AG09309 (cell line): ENCODE results near the gene APBB2.

Source experiments
- DNase-seq: peaks from one replicate; pipeline ENCODE4 v3.0.0-alpha.2; 2010; ENCODE audit warnings: low read depth
- H3K4me3 ChIP-seq: 2 replicates; pipeline ENCODE4 v1.5.1; 2011; ENCODE audit warnings: mild to moderate bottlenecking, low read depth, low read length, moderate library complexity; ENCODE audit not compliant: control insufficient read depth
- CTCF ChIP-seq: IDR thresholded peaks from 2 replicates; pipeline ENCODE4 v1.5.1; 2011; ENCODE audit warnings: mild to moderate bottlenecking, low read depth, low read length, inconsistent platforms; ENCODE audit not compliant: insufficient read depth, control insufficient read depth; ENCODE audit errors: missing control alignments

The APBB2 gene

GRCh38 chr4:41204400-41204978, 9.9 kb downstream of the APBB2 start:
- DNase-seq = no peak

GRCh38 chr4:41203841-41204240, 10.5 kb downstream of the APBB2 start:
- no peak for DNase-seq
- H3K4me3 ChIP-seq = no peak overlapping the region
- no peak for TF ChIP-seq CTCF

More at GRCh38 chr4:41204400-41204978, 9.9 kb downstream of the APBB2 start:
- no peak overlapping the region for H3K4me3 ChIP-seq
- no peak for TF ChIP-seq CTCF

GRCh38 chr4:41202820-41203568, 11.3 kb downstream of the APBB2 start:
- H3K4me3 ChIP-seq = no peak overlapping the region
- no peak for TF ChIP-seq CTCF
- DNase-seq = no peak

- no peak for TF ChIP-seq CTCF
- H3K4me3 ChIP-seq = no peak overlapping the region
- no peak for DNase-seq
Measured at GRCh38 chr4:41202356-41202755, 12.0 kb downstream of the APBB2 start.

- no peak for DNase-seq
- no peak overlapping the region for H3K4me3 ChIP-seq
- TF ChIP-seq CTCF = no peak
Measured at GRCh38 chr4:41200486-41201017, 13.8 kb downstream of the APBB2 start.

- no peak for DNase-seq
- TF ChIP-seq CTCF = no peak
- no peak overlapping the region for H3K4me3 ChIP-seq
Measured at GRCh38 chr4:41199788-41200187, 14.6 kb downstream of the APBB2 start.

- no peak for DNase-seq
- no peak overlapping the region for H3K4me3 ChIP-seq
- TF ChIP-seq CTCF = no peak
Measured at GRCh38 chr4:41197996-41198395, 16.3 kb downstream of the APBB2 start.
